HCT116 (cell line): ENCODE measurements around the gene TRIM14. TPM values are rescaled to one million over a fixed set of nuclear protein-coding genes. Genes with fewer than 3 reads are reported as not detected.

Experiments
- ATAC-seq: fragments of 200-7000 bp; cut with Tn5 transposase; 2 replicates; pipeline ENCODE4 v1.9.1; 2020; ENCODE audit warnings: mild to moderate bottlenecking, moderate library complexity
- BruUV-seq: library from RNA; stranded (reverse); fragments of 400-500 nt; replicated peaks from 2 replicates; lab custom pipeline; 2021; lab: Mats Ljungman, UMichigan
- CTCF ChIA-PET: fragments of 300-600 bp; sonication (Branson Sonifier 250); formaldehyde crosslinking; loops from one replicate; lab custom pipeline; 2021; ENCODE audit warnings: antibody characterized with exemption; lab: Charles Lee
- POLR2A ChIA-PET: fragments of 300-600, 350-600 bp; sonication (Branson Sonifier 250); formaldehyde crosslinking; loops from one replicate; lab custom pipeline; 2021; ENCODE audit warnings: antibody characterized with exemption; lab: Charles Lee
- RAD21 ChIA-PET, 2 experiments: fragments of 300-600 bp; sonication (Branson Sonifier 250); formaldehyde crosslinking; loops; one replicate each; lab custom pipeline; 2023; ENCODE audit warnings: low total read pairs in 2 of 2; ENCODE audit not compliant: uncharacterized antibody in 2 of 2, unreplicated experiment in 2 of 2, low non-redundant PET in 1 of 2; lab: Charles Lee
- DNase-seq: peaks from one replicate; pipeline ENCODE4 v3.0.0-alpha.2; 2010; ENCODE audit warnings: low read depth, low spot score
- H2AFZ ChIP-seq: fragments of 200-600 bp; shearing (Covaris generic), sonication (generic); 2 replicates; pipeline ENCODE4 v1.6.1; 2017; ENCODE audit warnings: low read depth, mixed run types, mixed read lengths, antibody characterized with exemption, low read length; ENCODE audit not compliant: poor library complexity, severe bottlenecking
- H3K27ac ChIP-seq: 2 replicates; pipeline ENCODE4 v1.5.1; 2012; ENCODE audit warnings: low read depth, low read length
- H3K27me3 ChIP-seq: fragments of 200-600 bp; sonication (generic); 2 replicates; pipeline ENCODE4 v1.6.1; 2016; ENCODE audit warnings: mixed run types, low read length, mixed read lengths; ENCODE audit not compliant: insufficient read depth
- H3K36me3 ChIP-seq, 2 experiments: fragments of 200-500 bp in 1 of 2; fragments of 200-600 bp in 1 of 2; sonication (Bioruptor generic) in 1 of 2; sonication (generic) in 1 of 2; 2 replicates each; pipeline versions ENCODE4 v1.5.1 to v1.6.1; 2014 to 2016; ENCODE audit warnings: low read length in 2 of 2, inconsistent platforms in 1 of 2, mixed read lengths in 1 of 2, mixed run types in 1 of 2; ENCODE audit not compliant: insufficient read depth in 2 of 2, control insufficient read depth in 1 of 2
- H3K4me1 ChIP-seq, 2 experiments: fragments of 200-600 bp in 1 of 2; sonication (generic) in 1 of 2; 2 replicates each; pipeline versions ENCODE4 v1.5.1 to v1.6.1; 2012 to 2017; ENCODE audit warnings: low read length in 2 of 2, inconsistent platforms in 1 of 2, mild to moderate bottlenecking in 1 of 2, mixed read lengths in 1 of 2, mixed run types in 1 of 2, moderate library complexity in 1 of 2; ENCODE audit not compliant: insufficient read depth in 2 of 2, control insufficient read depth in 1 of 2
- H3K4me2 ChIP-seq: fragments of 200-600 bp; sonication (generic); 2 replicates; pipeline ENCODE4 v1.6.1; 2017; ENCODE audit warnings: mixed run types, low read length, mixed read lengths
- H3K4me3 ChIP-seq, 2 experiments: fragments of 200-600 bp in 1 of 2; sonication (generic) in 1 of 2; replicated peaks in 1 of 2; 2 replicates each; pipeline ENCODE4 v1.5.1; 2011 to 2016; ENCODE audit warnings: low read length in 2 of 2, control low read depth in 1 of 2, low read depth in 1 of 2, mild to moderate bottlenecking in 1 of 2, mixed read lengths in 1 of 2, mixed run types in 1 of 2
- H3K79me2 ChIP-seq: fragments of 200-600 bp; sonication (generic); 2 replicates; pipeline ENCODE4 v1.6.1; 2017; ENCODE audit warnings: mild to moderate bottlenecking, mixed run types, low read length, moderate library complexity, mixed read lengths; ENCODE audit not compliant: insufficient read depth
- H3K9ac ChIP-seq: fragments of 200-600 bp; sonication (generic); 2 replicates; pipeline ENCODE4 v1.6.1; 2016; ENCODE audit warnings: low read length, mixed read lengths
- H3K9me2 ChIP-seq: fragments of 200-600 bp; sonication (generic), shearing (Covaris generic); 2 replicates; pipeline ENCODE4 v1.6.1; 2017; ENCODE audit warnings: mixed run types, mild to moderate bottlenecking, moderate library complexity; ENCODE audit not compliant: insufficient read depth
- H3K9me3 ChIP-seq, 2 experiments: fragments of 200-500 bp in 1 of 2; fragments of 200-600 bp in 1 of 2; sonication (Bioruptor generic) in 1 of 2; sonication (generic) in 1 of 2; 2 replicates each; pipeline ENCODE4 v1.6.1; 2014 to 2017; ENCODE audit warnings: low read length in 2 of 2, mixed read lengths in 2 of 2, inconsistent platforms in 1 of 2, low read depth in 1 of 2, mild to moderate bottlenecking in 1 of 2, mixed run types in 1 of 2, moderate library complexity in 1 of 2; ENCODE audit not compliant: control insufficient read depth in 1 of 2, insufficient read depth in 1 of 2
- H4K20me1 ChIP-seq: fragments of 200-600 bp; sonication (generic), shearing (Covaris generic); 2 replicates; pipeline ENCODE4 v1.6.1; 2017; ENCODE audit warnings: mixed run types, mild to moderate bottlenecking, moderate library complexity; ENCODE audit not compliant: insufficient read depth
- ATF3 ChIP-seq: IDR thresholded peaks from 2 replicates; pipeline ENCODE4 v1.6.1; 2012
- CBX3 ChIP-seq: IDR thresholded peaks from 2 replicates; pipeline ENCODE4 v1.6.1; 2012; ENCODE audit warnings: low read depth
- CEBPB ChIP-seq: IDR thresholded peaks from 2 replicates; pipeline ENCODE4 v1.6.1; 2012; ENCODE audit warnings: low read depth
- ELF1 ChIP-seq: IDR thresholded peaks from 2 replicates; pipeline ENCODE4 v1.6.1; 2012; ENCODE audit warnings: low read depth, borderline replicate concordance
- EZH2 ChIP-seq: fragments of 200-600 bp; sonication (generic); IDR thresholded peaks from 2 replicates; pipeline ENCODE4 v1.6.1; 2017; ENCODE audit warnings: antibody characterized with exemption, mixed run types
- EZH2phosphoT487 ChIP-seq: fragments of 200-600 bp; IDR thresholded peaks from 2 replicates; pipeline ENCODE4 v1.6.1; 2018; ENCODE audit warnings: antibody characterized with exemption, borderline replicate concordance
- POLR2A ChIP-seq: IDR thresholded peaks from 2 replicates; pipeline ENCODE4 v1.7.0; 2011; ENCODE audit warnings: borderline replicate concordance; ENCODE audit not compliant: insufficient read depth, insufficient read length; ENCODE audit errors: extremely low read depth
- POLR2AphosphoS5 ChIP-seq: IDR thresholded peaks from 2 replicates; pipeline ENCODE4 v1.6.1; 2011; ENCODE audit warnings: mild to moderate bottlenecking, low read depth, low read length, moderate library complexity
- RAD21 ChIP-seq: IDR thresholded peaks from 2 replicates; pipeline ENCODE4 v1.6.1; 2012; ENCODE audit warnings: low read depth, mild to moderate bottlenecking
- REST ChIP-seq: IDR thresholded peaks from 2 replicates; pipeline ENCODE4 v1.6.1; 2012; ENCODE audit warnings: low read depth
- SIN3A ChIP-seq: IDR thresholded peaks from 2 replicates; pipeline ENCODE4 v1.6.1; 2012; ENCODE audit warnings: low read depth
- SP1 ChIP-seq: IDR thresholded peaks from 2 replicates; pipeline ENCODE4 v1.6.1; 2012; ENCODE audit warnings: low read depth
- SRF ChIP-seq: IDR thresholded peaks from 2 replicates; pipeline ENCODE4 v1.6.1; 2012; ENCODE audit warnings: low read depth
- TCF7L2 ChIP-seq: IDR thresholded peaks from 2 replicates; pipeline ENCODE4 v1.7.0; 2011; ENCODE audit warnings: borderline replicate concordance, inconsistent platforms; ENCODE audit not compliant: insufficient read depth, insufficient read length; ENCODE audit errors: extremely low read depth
- YY1 ChIP-seq: IDR thresholded peaks from 2 replicates; pipeline ENCODE4 v1.6.1; 2011; ENCODE audit warnings: low read length, low read depth, moderate library complexity, mild to moderate bottlenecking; ENCODE audit not compliant: insufficient replicate concordance; ENCODE audit errors: extremely low read depth
- ZBTB33 ChIP-seq: IDR thresholded peaks from 2 replicates; pipeline ENCODE4 v1.6.1; 2011; ENCODE audit warnings: mild to moderate bottlenecking, low read length, moderate library complexity; ENCODE audit not compliant: insufficient replicate concordance; ENCODE audit errors: extremely low read depth
- ZFX ChIP-seq: fragments of 450-650 bp; IDR thresholded peaks from 2 replicates; pipeline ENCODE4 v1.6.1; 2017
- ZNF274 ChIP-seq: fragments of 200-500 bp; sonication (Bioruptor generic); IDR thresholded peaks from 2 replicates; pipeline ENCODE4 v1.6.1; 2014; ENCODE audit warnings: mild to moderate bottlenecking, low read depth, low read length, inconsistent platforms
- intact Hi-C: fragments of 100-400 bp; cut with micrococcal nuclease; formaldehyde crosslinking; loops from 2 replicates; pipeline ENCODE4 v1.10.0; 2022
- total RNA-seq: library from RNA; stranded (reverse); gene quantifications from one replicate; pipeline ENCODE4 v1.2.1, GENCODE V29; 2021; ENCODE audit not compliant: unreplicated experiment
- TF ChIP-seq, protein P1 (sequence below): IDR thresholded peaks from 2 replicates; pipeline ENCODE4 v1.6.1; 2012

The TRIM14 gene
- total RNA-seq, 1 experiment from 2014 or later: 24.4 TPM

DNA sequence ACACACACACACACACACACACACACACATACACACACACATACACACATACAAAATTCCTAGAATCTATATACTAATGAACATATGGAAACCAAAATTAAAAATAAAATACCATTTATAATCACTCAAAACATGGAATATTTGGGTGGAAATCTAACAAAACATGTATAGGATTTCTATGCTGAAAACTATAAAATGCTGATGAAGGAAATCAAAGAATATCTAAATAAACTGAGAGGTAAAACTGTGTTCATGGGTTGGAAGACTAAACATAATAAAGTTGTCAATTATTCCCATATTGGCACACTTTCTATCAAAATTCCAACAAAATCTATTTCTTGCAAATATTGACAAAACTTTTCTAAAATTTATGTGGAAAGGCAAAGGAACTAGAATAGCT, 87.9 kb downstream of the TRIM14 start:
- H3K9me2 ChIP-seq: no peaks in the 10 kb centered on the region
- H3K9me3 ChIP-seq: no peaks in the 10 kb centered on the region
- no TSS peak for BruUV-seq
- no peak overlapping the region for H3K9ac ChIP-seq
- H3K4me3 ChIP-seq: no peak overlapping the region
- DNase-seq (no peak), ATAC-seq (no peak)
- ChIA-PET CTCF (interaction anchor here (2.0 kb wide), 1 partner anchor 108 kb away, joined by 8 read pairs; no protein-coding TSS in a partner anchor), POLR2A (no interaction called here), RAD21 (no interaction called here)
- H3K27me3 ChIP-seq: no peaks in the 10 kb centered on the region
- intact Hi-C loops: loop anchor here (5.0 kb wide), 1 partner anchor 94 kb away; the partner anchor contains the start of gene HEMGN
- no peak overlapping the region for H3K4me2 ChIP-seq
- H3K79me2 ChIP-seq: no peaks in the 10 kb centered on the region
- H3K36me3 ChIP-seq: no peaks in the 10 kb centered on the region; a peak in 1 of 4 replicates
- H3K27ac ChIP-seq: no peak overlapping the region
- no peak for TF ChIP-seq SRF
- no peak for TF ChIP-seq REST
- TF ChIP-seq POLR2AphosphoS5: no peak
- no peak for TF ChIP-seq RAD21
- TF ChIP-seq YY1: no peak
- no peak for TF ChIP-seq ZBTB33
- TF ChIP-seq SIN3A: no peak
- no peak for TF ChIP-seq TCF7L2
- no peak for TF ChIP-seq CBX3
- no peak for TF ChIP-seq EZH2phosphoT487
- TF ChIP-seq, protein P1, sequence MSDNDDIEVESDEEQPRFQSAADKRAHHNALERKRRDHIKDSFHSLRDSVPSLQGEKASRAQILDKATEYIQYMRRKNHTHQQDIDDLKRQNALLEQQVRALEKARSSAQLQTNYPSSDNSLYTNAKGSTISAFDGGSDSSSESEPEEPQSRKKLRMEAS: no peak
- TF ChIP-seq ZNF274: no peak
- TF ChIP-seq ELF1: no peak
- no peak for TF ChIP-seq SP1
- TF ChIP-seq ZFX: no peak
- no peak for TF ChIP-seq CEBPB
- TF ChIP-seq POLR2A: no peak
- TF ChIP-seq EZH2: no peak
- no peak for TF ChIP-seq ATF3
- H3K4me1 ChIP-seq: peaks cover 0 to 19% of the 10 kb centered on the region in 2 experiments; a peak in 2 of 4 replicates
- H4K20me1 ChIP-seq: no peaks in the 10 kb centered on the region
- H2AFZ ChIP-seq: no peak overlapping the region
